ENCODE results near the gene GNL2. TPM values are rescaled to one million over a fixed set of nuclear protein-coding genes. Genes with fewer than 3 reads are reported as not detected.
"Not testable (repeated sequence)": the region's sequence is repeated elsewhere in the genome, so short reads cannot be mapped to it uniquely, and the experiment has no call there.

Gene GNL2
- polyA plus RNA-seq, 1 donor (not counting 4 experiments of a cell fraction or from before 2014, with no cell fraction given) = 81.0 TPM

DNA sequence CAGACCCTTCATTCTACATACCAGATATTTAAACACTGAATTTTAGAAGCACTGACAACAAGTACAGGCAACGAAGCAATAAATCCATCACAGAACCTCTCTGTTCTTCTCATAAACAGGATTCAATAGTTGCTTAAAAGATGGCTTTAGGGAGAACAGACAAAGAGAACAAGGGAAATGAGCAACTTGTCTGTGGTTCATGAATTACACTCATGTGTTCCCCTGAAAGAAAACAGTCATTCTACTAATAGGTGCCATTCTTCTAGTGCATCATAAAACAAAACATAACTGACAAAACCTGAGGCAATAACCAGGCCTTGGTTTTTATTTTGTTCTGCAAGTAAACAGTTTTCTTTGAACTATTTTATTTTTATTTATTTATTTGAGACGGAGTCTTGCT lies 6.8 kb downstream of the GNL2 start:
- TF ChIP-seq EZH2 (IDR thresholded peaks at IDR 0.05; ENCODE audit: low read length) = no peak
- TF ChIP-seq, protein P1, sequence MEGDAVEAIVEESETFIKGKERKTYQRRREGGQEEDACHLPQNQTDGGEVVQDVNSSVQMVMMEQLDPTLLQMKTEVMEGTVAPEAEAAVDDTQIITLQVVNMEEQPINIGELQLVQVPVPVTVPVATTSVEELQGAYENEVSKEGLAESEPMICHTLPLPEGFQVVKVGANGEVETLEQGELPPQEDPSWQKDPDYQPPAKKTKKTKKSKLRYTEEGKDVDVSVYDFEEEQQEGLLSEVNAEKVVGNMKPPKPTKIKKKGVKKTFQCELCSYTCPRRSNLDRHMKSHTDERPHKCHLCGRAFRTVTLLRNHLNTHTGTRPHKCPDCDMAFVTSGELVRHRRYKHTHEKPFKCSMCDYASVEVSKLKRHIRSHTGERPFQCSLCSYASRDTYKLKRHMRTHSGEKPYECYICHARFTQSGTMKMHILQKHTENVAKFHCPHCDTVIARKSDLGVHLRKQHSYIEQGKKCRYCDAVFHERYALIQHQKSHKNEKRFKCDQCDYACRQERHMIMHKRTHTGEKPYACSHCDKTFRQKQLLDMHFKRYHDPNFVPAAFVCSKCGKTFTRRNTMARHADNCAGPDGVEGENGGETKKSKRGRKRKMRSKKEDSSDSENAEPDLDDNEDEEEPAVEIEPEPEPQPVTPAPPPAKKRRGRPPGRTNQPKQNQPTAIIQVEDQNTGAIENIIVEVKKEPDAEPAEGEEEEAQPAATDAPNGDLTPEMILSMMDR (optimal IDR thresholded peaks at IDR 0.05 in 1 of 3, IDR thresholded peaks at IDR 0.05 in 1 of 3, conservative IDR thresholded peaks at IDR 0.05 in 1 of 3; ENCODE audit: extremely low read depth in 1 of 3, insufficient read depth in 2 of 3, low read length in 3 of 3) = no peak
- Histone ChIP-seq H3K27me3 (ENCODE audit: control insufficient read depth, extremely low read depth, insufficient read depth, low read length) (no peaks in the 10 kb centered on the region), H3K36me3 (ENCODE audit: control insufficient read depth in 2 of 2, extremely low read depth in 1 of 2, insufficient read depth in 2 of 2, low read length in 2 of 2) (peaks cover 24 to 48% of the 10 kb centered on the region in 2 experiments), H4K20me1 (ENCODE audit: control insufficient read depth, extremely low read depth, insufficient read depth, low read length) (peaks cover 3% of the 10 kb centered on the region), H2AFZ (ENCODE audit: control insufficient read depth, low read length) (no peak overlapping the region), H3K4me1 (ENCODE audit: control insufficient read depth, extremely low read depth, insufficient read depth, low read length) (peaks cover 2% of the 10 kb centered on the region), H3K79me2 (ENCODE audit: control insufficient read depth, insufficient read depth, low read length) (peaks cover 42% of the 10 kb centered on the region), H3K27ac (ENCODE audit: control insufficient read depth, insufficient read depth, low read length) (no peak overlapping the region), H3K4me3 (ENCODE audit: control insufficient read depth in 2 of 3, extremely low read depth in 1 of 3, insufficient read depth in 2 of 3, low read depth in 1 of 3, low read length in 3 of 3) (no peak overlapping the region), H3K9me1 (ENCODE audit: control insufficient read depth, extremely low read depth, insufficient read depth, low read length) (no peaks in the 10 kb centered on the region), H3K4me2 (ENCODE audit: control insufficient read depth, extremely low read depth, insufficient read depth, low read depth, low read length) (no peak overlapping the region), H3K9ac (ENCODE audit: control insufficient read depth, extremely low read depth, insufficient read depth, low read length) (no peak overlapping the region), H3K9me3 (ENCODE audit: control insufficient read depth, low read depth, low read length) (no peaks in the 10 kb centered on the region)
- dilution Hi-C loops (cut with MboI; ENCODE audit: extremely low pct_ligation_motif_present, low sequenced_read_pairs) = loop anchor here (25.0 kb wide), 1 partner anchor 98 kb away; the partner anchor contains the start of gene CDCA8
- DNase-seq (ENCODE audit: low read depth, low spot score) (no peak), FAIRE-seq (no peak)

DNA sequence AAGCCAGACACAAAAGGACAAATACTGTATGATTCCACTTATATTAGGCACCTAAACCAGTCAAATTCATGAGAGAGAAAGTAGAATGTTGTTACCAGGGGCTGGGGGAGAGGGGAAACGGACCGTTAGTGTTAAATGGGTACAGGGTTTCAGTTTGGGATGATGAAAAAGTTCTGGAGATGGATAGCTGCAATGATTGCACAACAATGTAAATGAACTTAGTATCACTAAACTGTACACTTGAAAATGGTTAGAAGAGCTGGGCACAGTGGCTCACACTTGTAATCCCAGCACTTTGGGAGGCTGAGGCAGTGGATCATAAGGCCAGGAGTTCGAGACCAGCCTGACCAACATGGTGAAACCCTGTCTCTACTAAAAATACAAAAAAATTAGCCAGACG lies 11.2 kb downstream of the GNL2 start:
- not testable (repeated sequence) for H4K20me1 ChIP-seq (ENCODE audit: control insufficient read depth, extremely low read depth, insufficient read depth, low read length); H3K27ac ChIP-seq (ENCODE audit: control insufficient read depth, insufficient read depth, low read length); H3K9me1 ChIP-seq (ENCODE audit: control insufficient read depth, extremely low read depth, insufficient read depth, low read length); H3K79me2 ChIP-seq (ENCODE audit: control insufficient read depth, insufficient read depth, low read length); H3K27me3 ChIP-seq (ENCODE audit: control insufficient read depth, extremely low read depth, insufficient read depth, low read length); H2AFZ ChIP-seq (ENCODE audit: control insufficient read depth, low read length); FAIRE-seq; H3K4me1 ChIP-seq (ENCODE audit: control insufficient read depth, extremely low read depth, insufficient read depth, low read length); H3K9ac ChIP-seq (ENCODE audit: control insufficient read depth, extremely low read depth, insufficient read depth, low read length); H3K9me3 ChIP-seq (ENCODE audit: control insufficient read depth, low read depth, low read length); DNase-seq (ENCODE audit: low read depth, low spot score); H3K4me3 ChIP-seq (ENCODE audit: control insufficient read depth in 2 of 3, extremely low read depth in 1 of 3, insufficient read depth in 2 of 3, low read depth in 1 of 3, low read length in 3 of 3); H3K4me2 ChIP-seq (ENCODE audit: control insufficient read depth, extremely low read depth, insufficient read depth, low read depth, low read length)
- H3K36me3 ChIP-seq (ENCODE audit: control insufficient read depth in 2 of 2, extremely low read depth in 1 of 2, insufficient read depth in 2 of 2, low read length in 2 of 2) = peaks cover 27 to 31% of the 10 kb centered on the region in 2 experiments
- dilution Hi-C loops (cut with MboI; ENCODE audit: extremely low pct_ligation_motif_present, low sequenced_read_pairs) = loop anchor here (25.0 kb wide), 1 partner anchor 103 kb away; the partner anchor contains the start of gene CDCA8

DNA sequence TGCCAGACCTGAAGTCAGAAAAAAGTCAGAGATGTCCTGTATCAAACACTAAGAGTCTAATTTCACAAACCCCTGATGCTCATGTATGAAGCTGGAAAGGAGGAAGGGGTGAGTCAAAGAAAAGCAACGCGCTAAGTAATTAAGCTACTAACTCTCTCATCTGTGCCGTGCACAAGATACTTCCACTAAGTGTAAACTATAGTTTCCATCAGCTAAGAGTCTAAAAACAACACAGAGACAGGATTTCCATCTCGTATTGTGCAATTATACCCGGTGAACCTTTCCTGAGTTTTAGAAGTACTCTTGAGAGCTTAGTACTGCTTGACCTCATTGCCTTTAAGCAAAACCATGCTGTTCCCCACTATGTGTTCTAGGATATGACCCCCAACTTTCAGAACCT lies 20.0 kb downstream of the GNL2 start:
- peaks cover 27% of the 10 kb centered on the region for H3K4me1 ChIP-seq (ENCODE audit: control insufficient read depth, extremely low read depth, insufficient read depth, low read length)
- H3K4me2 ChIP-seq (ENCODE audit: control insufficient read depth, extremely low read depth, insufficient read depth, low read depth, low read length) = no peak overlapping the region
- DNase-seq (ENCODE audit: low read depth, low spot score) = no peak
- no peak overlapping the region for H2AFZ ChIP-seq (ENCODE audit: control insufficient read depth, low read length)
- no peak overlapping the region for H3K4me3 ChIP-seq (ENCODE audit: control insufficient read depth in 2 of 3, extremely low read depth in 1 of 3, insufficient read depth in 2 of 3, low read depth in 1 of 3, low read length in 3 of 3)
- TF ChIP-seq EZH2 (IDR thresholded peaks at IDR 0.05; ENCODE audit: low read length) = no peak
- TF ChIP-seq, protein P1 (optimal IDR thresholded peaks at IDR 0.05 in 1 of 3, IDR thresholded peaks at IDR 0.05 in 1 of 3, conservative IDR thresholded peaks at IDR 0.05 in 1 of 3; ENCODE audit: extremely low read depth in 1 of 3, insufficient read depth in 2 of 3, low read length in 3 of 3) = no peak
- H3K27me3 ChIP-seq (ENCODE audit: control insufficient read depth, extremely low read depth, insufficient read depth, low read length) = no peaks in the 10 kb centered on the region
- no peaks in the 10 kb centered on the region for H3K9me1 ChIP-seq (ENCODE audit: control insufficient read depth, extremely low read depth, insufficient read depth, low read length)
- peaks cover 28 to 63% of the 10 kb centered on the region in 2 experiments for H3K36me3 ChIP-seq (ENCODE audit: control insufficient read depth in 2 of 2, extremely low read depth in 1 of 2, insufficient read depth in 2 of 2, low read length in 2 of 2)
- no peak for FAIRE-seq
- dilution Hi-C loops (cut with MboI; ENCODE audit: extremely low pct_ligation_motif_present, low sequenced_read_pairs) = loop anchor here (25.0 kb wide), 1 partner anchor 112 kb away; the partner anchor contains the start of gene CDCA8
- H3K9me3 ChIP-seq (ENCODE audit: control insufficient read depth, low read depth, low read length) = no peaks in the 10 kb centered on the region
- no peaks in the 10 kb centered on the region for H3K79me2 ChIP-seq (ENCODE audit: control insufficient read depth, insufficient read depth, low read length)
- H3K9ac ChIP-seq (ENCODE audit: control insufficient read depth, extremely low read depth, insufficient read depth, low read length) = no peak overlapping the region
- no peaks in the 10 kb centered on the region for H4K20me1 ChIP-seq (ENCODE audit: control insufficient read depth, extremely low read depth, insufficient read depth, low read length)
- H3K27ac ChIP-seq (ENCODE audit: control insufficient read depth, insufficient read depth, low read length) = no peak overlapping the region
